NCI-H146 treated with DMSO at 0.1 percent for 48 hours (cell line): ENCODE data around the gene ARHGAP15.

Experiments used
- DNase-seq: peaks from one replicate; lab custom pipeline; 2025; ENCODE audit not compliant: unreplicated experiment; lab: John Stamatoyannopoulos, UW

Gene ARHGAP15

DNA sequence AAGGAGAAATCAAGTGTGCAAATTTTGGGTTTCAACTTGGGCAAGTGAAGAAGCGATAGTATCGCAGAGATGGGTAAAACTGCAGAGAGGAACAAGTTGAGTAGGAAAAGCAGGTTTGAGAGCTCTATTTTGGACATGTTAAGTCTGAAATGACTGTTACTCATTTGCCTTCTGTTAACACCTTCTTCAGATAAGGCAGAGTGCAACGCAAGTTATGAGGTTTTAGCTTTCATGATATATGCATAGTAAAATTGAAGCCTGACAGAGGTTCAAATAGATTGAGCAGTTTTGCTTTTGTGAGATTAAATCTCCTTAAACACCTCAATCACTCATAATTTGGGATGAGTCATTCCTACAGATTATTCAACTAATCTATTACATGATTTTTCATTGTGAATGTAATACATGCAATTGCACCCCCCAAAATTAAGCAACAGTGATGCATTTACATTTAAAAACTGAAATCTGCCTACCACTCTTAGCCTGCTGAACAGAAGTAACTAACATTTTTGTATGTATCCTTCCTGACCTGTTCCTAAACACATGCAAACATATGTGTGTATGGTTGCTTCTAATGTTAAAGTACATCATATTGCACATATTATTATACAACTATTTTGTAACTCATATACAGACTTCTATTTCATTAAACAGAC, 575.4 kb downstream of the ARHGAP15 start:
- DNase-seq: no peak

DNA sequence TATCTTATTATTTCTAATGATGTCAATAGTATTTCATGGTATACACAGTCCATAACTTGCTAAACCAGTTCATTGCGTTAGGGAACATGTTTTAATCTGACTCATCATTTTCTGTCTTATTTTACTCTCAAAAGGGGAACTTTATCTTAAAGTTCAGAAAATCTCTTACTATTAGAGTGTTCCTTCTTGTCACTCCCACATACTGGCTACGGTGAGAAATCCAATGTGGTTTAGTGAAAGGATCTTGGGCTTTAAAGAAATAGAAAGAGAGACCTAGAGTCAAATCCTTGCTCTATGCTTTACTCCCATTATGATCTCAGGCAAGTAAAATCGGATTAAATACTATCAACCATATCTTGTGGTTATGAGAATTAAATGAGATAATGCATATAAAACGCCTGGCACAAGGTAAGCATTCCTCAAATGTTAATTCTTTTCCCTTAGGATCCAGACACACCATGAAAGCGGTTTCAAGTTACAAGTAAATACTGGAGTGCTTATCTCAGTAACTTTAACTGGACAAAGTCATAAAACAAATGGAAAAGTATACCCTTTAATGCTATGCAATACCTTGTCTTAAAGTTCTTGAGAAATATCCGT, 576.0 kb downstream of the ARHGAP15 start:
- DNase-seq: no peak

DNA sequence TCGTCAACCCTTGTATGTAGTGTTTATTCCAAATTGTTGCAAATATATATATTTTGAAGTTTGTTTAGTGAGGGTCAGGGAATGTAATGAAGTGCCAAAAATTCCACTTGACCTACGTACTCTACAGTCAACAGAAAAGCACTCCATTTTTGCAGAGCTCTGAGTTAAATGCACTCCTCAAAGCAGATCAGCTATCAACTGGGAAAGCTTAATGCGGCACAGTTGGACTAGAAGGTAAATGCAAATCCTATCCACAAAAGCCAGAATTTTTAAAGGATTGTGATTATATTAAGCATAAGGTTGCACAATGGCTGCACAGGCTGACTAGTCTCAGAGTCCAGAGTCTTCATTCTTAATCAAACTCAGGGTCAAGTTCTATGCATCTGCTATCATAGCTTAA, 577.1 kb downstream of the ARHGAP15 start:
- no peak for DNase-seq

DNA sequence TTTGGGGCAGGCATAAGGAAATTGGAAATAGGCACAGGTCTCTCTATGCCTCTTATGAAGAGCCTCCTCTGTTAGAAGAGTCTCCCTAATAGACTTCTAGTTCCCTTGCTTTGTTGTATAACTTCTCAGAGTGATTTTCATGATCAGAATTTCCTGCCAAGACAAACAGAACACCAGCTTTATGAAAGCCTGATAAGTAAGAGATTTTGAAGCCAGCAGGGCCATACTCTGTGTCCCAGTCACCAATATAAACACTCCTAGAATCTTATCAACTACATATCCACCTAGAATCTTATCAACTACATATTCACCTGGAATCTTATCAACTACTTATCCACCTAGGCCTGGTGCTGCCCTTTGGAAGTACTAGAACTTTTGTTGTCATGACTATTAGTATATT, 579.5 kb downstream of the ARHGAP15 start:
- no peak for DNase-seq

DNA sequence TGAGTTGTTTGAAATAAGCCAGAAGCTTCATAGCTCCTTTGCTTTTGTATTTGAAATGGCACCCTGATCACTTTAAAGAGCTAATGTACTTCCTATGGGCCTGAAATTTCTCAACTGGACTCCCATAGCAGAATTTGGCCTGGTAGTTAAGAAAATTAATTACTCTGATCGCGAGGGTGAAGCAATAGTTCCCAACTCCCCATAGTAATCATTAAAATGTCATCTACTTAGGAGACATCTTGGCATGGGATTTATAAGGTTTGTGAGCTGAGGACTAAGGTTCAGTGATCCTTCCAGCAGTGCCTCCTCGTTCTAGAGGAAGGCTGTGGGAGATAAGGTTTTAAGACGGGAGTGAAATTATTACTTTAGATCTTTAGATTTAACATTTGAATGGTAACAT, 581.0 kb downstream of the ARHGAP15 start:
- DNase-seq: no peak

DNA sequence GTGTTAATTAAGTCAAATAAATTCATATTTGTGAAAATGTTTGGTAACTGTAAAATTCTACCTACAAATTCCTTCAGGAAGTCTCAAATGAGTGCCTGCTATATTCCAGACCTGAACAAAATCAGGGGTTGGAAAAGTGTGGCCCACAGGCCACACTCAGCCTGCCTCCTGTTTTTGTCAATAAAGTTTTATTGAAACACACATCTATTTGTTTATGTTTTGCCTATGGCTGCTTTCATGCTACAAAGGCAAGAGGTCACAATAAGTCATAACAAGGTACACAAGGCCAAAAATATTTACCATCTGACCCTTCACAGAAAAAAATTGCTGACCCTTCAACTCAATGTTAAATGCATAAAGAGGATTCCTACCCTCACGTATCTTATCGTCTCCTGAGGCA, 581.7 kb downstream of the ARHGAP15 start:
- no peak for DNase-seq

DNA sequence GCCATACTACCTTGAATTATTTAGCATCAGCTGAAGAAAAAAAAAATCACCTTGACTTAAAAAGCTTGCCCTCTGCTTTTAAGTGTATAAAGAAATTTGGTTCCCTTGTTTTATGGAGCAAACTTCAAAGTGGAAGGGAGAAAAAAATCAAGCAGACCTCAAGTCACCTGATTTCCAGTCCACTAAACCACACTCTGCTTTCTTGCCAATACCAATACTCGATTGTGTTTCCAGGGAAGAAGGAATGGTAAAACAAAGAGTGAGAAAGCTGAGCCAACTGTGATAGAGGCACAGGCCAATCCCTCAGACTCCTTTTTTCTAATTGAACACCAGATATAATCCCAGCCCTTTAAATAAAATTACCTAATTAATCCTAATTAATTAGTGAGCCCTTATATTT, 587.3 kb downstream of the ARHGAP15 start:
- no peak for DNase-seq

DNA sequence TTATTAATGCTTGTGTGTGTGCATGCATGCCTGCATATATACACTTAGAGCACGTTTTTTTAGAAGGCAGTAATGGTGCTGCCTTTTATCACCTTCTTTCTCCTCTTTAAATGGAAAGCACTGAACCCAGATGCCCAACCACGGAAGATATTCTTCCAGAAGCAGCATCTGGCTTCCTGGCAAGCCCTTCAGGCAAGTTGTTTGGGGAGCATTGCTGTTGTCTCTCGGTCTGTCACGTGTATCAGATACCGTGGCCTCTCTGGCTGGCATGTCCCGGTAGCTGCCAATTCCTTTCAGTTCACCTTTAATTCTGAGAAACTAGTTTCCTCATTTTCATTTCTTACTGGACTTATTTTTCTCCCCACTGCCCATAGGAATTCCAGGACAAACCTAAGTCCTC, 587.8 kb downstream of the ARHGAP15 start:
- DNase-seq: no peak

DNA sequence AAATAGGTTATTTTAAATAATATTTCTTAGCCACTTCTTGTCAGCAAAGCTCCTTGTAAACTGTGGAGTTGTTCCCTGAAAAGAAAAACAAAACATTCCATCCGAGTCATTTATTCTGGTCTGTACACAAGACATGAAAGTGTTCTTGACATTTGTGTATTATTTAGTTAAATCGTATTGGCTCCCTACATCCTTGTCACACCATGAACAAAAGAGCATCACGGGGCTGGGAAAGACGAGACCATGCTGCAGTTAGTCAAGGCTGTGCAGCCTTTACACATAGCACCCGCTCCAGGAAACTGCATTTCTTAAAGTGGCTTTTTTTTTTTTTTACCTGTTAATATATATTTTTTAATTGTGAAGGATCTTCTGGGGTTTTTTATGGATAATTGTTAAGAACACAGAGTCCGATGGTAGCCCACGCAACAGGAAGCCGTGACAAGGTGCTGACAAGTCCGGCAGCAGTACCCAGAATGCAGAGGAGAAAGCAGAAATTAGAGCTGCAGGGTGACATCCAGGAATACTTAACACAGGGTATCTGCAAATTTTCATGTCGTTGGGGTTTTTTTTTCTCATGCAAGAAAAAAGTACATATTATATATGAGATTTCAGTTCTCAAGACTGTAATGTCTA, 588.4 kb downstream of the ARHGAP15 start:
- no peak for DNase-seq

DNA sequence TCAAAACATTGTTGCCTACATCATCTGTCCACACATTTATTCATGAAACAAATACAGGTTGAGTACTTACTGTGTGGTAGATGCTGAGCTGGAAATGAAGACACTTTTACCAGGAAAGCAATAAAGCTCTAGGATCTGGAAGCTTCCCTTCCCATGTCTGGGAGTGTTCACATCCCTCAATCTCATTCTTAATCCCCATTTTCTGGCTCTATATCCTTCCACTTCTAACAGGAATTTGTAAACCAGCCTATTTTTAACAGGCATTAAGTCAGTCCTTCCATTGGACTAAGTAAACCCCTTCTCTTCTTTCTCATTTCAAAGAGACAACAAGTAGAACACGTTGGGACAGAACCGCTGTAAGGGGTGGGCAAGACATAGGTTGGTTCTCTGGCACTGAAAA, 589.5 kb downstream of the ARHGAP15 start:
- no peak for DNase-seq

DNA sequence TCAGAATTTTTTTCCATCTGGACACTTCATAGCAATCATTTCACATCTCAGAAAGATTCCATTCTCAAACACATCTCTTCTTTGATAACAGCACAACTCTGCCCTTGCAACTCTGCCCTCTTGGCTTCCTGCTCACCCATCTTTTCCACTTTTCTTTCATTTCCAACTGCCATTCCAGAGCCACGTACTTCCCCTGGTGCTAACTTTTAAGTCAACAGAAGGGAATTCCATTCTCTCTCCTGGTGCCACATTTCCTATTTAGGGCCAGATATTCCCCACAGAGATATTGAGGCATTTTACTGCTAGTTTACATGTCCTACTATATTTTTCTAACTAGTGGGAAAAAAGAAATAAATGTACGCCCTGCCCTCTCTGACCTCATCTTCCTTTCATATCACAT, 590.2 kb downstream of the ARHGAP15 start:
- DNase-seq: no peak

DNA sequence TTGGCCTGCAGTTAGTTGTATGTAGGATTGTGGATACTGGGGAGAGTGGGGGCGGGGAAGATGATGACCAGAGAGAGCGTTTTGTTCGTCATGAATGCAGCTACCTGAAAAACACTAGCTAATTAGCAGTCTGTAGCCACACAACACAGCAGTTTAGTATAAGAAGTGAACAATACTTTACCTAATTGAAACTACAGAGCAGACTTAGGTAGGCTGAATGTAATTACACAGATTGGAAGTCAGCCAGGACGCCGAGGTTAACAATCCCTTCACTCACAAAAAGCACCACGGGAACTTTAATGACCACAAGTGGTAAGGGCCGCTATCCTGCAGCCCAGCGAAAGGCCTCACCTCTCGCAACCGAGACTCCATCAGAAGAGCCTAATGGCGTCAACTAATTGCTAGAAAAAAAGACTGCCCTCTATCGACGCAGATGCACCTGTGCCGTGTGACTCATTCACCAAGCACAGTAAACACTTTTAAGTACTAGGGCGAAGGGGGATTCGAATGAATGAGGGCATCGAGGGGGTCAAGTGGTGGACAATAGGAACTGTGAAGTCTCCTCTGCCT, 591.0 kb downstream of the ARHGAP15 start:
- DNase-seq: no peak

DNA sequence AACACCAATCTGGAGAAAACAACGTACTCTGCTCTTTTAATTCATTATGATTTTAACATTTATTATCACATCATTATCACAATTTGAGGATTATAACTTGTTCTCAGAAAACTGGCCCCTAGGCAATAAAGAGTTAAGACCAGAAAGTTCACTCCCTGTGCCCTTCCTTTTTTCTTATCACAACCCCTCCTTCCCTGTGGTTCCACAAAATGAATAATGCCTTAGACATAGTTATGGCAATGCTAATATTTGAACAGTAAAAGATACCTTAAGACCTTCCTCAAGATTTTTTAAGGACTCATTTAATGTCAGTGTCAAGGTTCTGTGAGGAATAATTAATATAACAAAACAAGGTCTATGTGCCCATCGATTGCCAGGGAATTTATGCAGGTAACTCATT, 596.2 kb downstream of the ARHGAP15 start:
- no peak for DNase-seq

DNA sequence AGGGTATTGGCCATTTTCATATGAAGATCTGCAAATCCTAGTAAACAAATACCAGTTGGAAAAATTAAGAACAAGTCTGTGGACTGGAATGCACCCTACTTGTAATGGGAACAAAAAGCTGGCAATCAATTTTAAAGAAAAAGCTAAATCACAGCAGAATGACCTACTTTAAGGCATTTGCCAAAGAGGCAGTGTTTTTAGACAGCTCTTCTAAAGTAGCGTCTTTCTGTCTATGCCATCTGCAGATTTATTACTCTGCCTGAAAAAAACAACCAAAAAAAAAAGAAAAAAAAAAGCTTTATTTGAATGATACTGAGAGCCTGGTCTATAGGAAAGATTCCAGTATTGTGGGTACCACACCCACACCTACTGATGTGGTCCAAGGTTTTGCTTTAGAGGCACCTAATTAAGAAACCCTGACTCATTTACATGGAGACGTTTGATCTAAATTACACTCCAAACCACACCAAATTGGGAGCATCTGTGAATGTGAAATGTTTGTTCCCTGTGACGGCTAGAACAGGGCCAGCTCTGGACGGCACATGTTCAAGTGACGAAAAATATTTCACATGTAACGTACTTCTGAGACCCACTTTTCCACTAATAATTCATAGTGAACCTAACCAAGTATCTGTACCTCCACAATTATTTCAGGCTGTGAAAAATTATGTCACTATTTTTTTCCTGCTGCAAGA, 597.1 kb downstream of the ARHGAP15 start:
- DNase-seq: no peak

DNA sequence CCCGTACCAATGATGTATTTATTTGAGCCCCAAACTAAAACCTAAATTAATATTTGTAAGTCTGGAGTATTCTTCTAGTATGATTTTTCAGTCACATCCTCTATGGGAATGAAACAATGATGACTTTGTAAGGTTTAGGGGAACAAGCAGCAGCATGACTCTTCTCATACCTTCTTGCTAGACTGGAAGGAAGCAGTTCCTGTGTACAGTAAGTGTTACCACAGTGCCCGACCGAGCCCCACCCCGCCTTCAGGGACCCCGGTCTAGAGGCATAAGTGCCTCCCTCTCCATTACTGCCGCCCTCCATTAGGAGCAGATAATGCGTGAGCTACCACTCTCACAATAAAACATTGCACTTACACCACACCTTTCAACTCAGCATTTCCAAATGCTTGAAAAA, 599.3 kb downstream of the ARHGAP15 start:
- DNase-seq: no peak

DNA sequence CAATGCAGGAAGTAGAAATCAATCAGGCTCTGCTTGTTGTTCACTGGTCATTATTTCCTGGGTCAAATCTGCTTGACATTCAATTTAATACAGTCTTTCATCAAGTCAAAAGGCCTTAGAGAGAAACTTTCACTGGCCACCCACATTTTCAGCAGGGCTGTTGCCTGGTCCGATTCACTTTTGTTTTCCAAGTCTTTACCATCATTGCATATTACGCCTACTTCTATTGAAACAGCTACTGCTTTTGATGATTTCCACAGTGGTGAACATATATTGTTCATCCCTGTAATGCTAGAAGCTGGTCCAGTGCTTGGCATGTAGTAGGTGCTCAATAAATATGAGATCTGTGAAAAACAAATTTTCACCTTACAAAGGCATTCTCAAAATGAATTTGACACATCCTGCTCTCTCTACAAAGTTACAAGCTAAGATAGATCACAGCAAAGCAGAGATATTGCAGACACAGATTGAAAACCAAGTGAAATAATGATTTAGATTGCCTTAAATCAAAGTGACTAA, 600.1 kb downstream of the ARHGAP15 start:
- DNase-seq: no peak

DNA sequence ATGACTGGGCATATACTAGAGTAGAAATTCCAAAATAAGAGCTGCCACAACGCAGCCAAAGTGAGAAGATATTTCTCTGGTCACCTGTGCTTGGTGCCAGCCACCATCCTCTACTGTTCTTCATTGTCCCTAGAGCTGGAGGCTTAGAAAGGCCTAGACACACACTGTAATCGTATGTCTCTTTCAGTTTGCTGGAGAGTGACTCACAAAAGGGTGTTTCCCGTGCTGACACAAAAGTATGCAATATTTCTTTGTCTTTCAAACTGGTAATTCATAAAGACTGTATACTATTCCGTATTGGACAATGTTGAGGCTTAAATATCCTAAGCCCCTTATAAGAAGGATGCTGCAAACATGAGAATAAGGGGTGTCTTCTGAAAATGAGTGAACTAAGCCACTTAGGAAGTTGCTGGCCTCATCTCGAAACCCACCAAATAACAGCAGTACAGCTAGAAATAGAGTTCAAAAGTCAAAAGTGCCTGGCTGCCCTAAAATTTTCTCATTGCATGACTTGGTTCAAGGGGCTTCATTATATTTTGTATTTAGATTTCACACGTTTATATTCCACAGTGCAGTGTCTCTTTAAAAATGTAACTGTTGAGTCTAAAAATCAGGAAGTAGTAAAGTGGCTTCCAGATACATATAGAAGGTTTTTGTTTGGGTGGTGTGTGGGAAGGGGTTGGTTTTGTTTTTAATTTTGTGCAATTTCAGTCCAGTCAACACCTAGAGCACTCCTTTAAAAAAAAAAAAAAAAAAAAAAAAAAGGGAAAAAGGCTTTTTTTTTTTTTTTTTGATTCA, 601.1 kb downstream of the ARHGAP15 start:
- no peak for DNase-seq

DNA sequence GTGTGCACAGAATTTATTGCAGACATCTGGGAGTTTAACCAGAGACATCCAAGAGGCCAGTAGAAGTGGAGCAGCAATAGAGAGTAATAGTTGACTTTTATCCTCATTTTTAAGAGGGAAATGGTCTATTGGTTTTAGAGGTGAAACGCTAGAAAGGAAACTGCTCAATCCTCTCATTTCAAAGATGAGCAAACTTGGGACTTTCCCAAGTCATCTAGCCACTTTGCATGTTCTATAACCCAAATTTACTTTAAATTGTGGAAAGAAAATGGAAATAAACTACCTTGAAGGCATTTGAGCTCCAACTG, 601.7 kb downstream of the ARHGAP15 start:
- DNase-seq: no peak

DNA sequence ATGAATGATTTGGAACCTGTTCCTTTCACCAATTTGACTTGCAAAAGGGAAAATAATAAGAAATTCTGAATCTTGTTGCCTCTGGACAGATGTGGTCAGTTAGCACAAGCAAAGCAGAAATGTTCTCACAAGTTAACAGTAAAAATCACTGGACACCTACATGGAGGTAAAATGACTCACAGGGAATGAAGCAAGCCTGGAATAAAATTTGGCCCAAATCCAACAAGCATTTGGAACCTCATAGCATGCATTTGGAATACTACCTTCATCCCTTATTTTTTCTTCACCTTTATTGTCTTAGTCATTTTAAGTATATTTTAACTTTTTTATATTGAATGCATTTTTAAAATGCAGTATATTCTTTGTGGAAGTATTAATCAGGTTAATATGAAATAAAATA, 602.9 kb downstream of the ARHGAP15 start:
- no peak for DNase-seq

DNA sequence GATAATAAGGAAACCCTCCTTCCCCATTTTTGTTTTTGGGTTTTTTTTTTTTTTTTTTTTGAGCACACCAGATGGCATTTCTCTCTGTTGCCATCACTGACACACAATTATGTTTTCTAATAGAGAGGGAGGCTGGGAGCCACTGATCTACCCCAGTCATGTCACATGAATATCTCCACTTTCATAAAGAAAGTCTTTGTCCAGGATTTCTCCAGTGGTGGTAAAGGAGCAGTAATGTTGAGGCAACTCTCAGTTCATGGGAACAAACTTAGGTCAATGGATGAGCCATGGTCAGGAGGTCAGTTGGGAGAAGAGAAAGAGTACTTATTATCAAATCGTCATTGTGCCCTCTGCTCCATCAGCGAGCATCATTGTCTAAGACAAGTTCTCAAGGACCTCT, 603.7 kb downstream of the ARHGAP15 start:
- no peak for DNase-seq

DNA sequence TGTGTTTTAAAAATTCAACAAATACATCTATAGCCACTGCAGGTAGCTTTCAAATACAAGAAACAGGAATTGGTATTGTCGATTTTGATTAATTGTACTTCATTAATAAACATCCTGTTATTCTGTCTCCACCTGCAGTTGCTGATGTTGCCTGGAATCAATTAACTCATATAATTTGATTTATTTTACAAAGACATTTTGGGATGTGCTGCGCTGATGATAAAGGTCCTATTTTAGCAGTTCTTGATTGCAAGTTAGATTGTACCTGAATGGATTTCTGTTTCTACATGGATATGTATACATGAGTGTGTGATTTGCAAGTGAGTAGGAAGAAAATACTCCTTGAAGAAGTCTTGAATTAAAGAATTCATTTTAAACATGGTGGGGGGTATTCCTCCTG, 605.3 kb downstream of the ARHGAP15 start:
- DNase-seq: no peak
